ENCODE results near the gene CD19. TPM values are rescaled to one million over a fixed set of nuclear protein-coding genes. Genes with fewer than 3 reads are reported as not detected.
A peak's percentile ranks its signal among the peaks of the same experiment; 100 is the strongest.
"Not testable (repeated sequence)": the region's sequence is repeated elsewhere in the genome, so short reads cannot be mapped to it uniquely, and the experiment has no call there.

The CD19 gene
- total RNA-seq, 4 donors from 2014 or later: 6.3 to 85.8 TPM; not detected in 2

DNA sequence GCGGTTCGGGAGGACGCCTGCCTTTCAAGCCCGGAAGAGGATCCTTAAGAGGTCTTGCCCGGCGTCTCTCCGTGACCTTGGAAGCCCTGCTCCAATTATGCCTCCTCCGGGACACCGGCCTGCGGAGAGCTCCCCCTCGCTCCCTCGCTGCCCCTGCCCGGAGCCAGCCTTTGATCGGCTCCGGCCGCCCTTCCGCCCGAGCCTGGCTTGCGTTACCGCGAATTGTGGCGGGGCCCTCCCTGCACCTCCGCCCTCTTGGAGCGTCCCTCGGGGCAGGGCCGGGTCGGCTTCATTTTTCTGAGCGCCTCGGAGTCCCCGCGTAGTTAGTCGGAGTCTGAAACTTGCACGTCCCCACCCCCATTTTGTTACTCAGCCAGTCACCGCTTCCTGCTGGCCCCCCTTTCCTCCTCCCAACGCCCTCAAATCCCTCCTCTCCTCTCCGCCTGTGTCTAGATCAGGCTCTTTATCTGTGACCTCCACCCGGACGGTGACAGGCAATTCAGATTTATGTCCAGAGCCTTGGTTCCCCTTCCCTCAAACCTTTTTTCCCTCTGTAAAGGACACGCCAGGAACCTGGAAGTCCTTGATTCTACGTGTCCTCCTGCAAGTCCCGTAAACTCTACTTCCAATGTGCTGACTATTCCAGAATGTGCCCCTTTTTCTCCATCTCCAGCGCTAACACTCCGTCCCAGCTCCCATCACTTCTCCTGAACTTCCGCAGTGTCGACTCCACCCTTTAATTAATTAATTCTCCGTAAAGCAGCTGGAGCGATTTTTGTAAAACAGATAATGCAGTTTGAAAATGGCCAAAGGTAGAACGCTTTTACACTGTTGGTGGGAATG lies 6.2 kb upstream of the CD19 start:
- peak in 2 of 3 donors; percentile 71 to 86 for DNase-seq
- Histone ChIP-seq H3K4me3 (peak overlapping the region; percentile 80 to 94 (median 83)), H3K27ac (peak overlapping the region; percentile 97 to 99 (median 98)), H3K27me3 (no peaks in the 10 kb centered on the region), H3K36me3 (peaks cover 0 to 6% (median 0%) of the 10 kb centered on the region in 3 donors), H3K4me1 (peaks cover 0 to 7% (median 5%) of the 10 kb centered on the region in 4 donors), H3K9me3 (no peaks in the 10 kb centered on the region)
- TF ChIP-seq POLR2A (IDR thresholded peaks at IDR 0.05): peak in 1 of 2 donors; percentile 48
- TF ChIP-seq, protein P1, sequence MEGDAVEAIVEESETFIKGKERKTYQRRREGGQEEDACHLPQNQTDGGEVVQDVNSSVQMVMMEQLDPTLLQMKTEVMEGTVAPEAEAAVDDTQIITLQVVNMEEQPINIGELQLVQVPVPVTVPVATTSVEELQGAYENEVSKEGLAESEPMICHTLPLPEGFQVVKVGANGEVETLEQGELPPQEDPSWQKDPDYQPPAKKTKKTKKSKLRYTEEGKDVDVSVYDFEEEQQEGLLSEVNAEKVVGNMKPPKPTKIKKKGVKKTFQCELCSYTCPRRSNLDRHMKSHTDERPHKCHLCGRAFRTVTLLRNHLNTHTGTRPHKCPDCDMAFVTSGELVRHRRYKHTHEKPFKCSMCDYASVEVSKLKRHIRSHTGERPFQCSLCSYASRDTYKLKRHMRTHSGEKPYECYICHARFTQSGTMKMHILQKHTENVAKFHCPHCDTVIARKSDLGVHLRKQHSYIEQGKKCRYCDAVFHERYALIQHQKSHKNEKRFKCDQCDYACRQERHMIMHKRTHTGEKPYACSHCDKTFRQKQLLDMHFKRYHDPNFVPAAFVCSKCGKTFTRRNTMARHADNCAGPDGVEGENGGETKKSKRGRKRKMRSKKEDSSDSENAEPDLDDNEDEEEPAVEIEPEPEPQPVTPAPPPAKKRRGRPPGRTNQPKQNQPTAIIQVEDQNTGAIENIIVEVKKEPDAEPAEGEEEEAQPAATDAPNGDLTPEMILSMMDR (IDR thresholded peaks at IDR 0.05): peak in 1 of 6 experiments; percentile 26

DNA sequence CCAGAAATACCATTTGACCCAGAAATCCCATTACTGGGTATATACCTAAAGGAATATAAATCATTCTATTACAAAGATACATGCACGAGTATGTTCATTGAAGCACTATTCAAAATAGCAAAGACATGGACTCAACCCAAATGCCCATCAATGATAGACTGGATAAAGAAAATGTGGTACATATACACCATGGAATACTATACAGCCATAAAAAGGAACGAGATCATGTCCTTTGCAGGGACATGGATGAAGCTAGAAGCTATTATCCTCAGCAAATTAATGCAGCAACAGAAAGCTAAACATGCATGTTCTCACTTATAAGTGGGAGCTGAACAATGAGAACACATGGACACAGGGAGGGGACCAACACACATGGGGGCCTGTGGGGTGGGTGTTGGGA lies 5.5 kb upstream of the CD19 start:
- H3K9me3 ChIP-seq, DNase-seq, H3K36me3 ChIP-seq, H3K27me3 ChIP-seq: not testable (repeated sequence)
- peak overlapping the region; percentile 97 to 99 (median 98) for H3K27ac ChIP-seq
- peak overlapping the region in 2 of 4 donors; percentile 80 to 85 for H3K4me3 ChIP-seq
- H3K4me1 ChIP-seq: peaks cover 0 to 12% (median 5%) of the 10 kb centered on the region in 4 donors

DNA sequence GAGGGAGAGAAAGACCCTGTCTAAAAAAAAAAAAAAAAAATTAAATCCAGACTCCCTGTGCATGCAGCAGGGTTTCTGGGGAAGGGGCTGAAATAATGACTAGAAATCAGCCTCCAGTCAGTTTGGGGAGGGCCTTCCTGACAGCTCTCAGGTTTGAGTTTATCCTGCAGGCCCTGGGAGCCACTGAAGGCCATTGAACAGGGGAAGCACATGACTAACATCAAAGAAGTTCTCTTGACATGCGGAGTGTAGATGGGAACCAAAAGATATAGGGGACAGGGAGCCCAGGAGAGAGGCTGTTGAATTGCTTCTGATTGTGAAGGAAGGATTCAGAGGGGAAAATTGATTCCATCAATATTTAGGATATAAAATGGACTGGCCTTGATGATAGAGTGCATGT lies 4.0 kb upstream of the CD19 start:
- no peaks in the 10 kb centered on the region for H3K27me3 ChIP-seq
- TF ChIP-seq, protein P1 (IDR thresholded peaks at IDR 0.05): no peak
- TF ChIP-seq POLR2A (IDR thresholded peaks at IDR 0.05): no peak

GRCh38 chr16:28930203-28930602 lies 1.6 kb upstream of the CD19 start:
- DNase-seq: no peak
- no peak for TF ChIP-seq POLR2A (IDR thresholded peaks at IDR 0.05)
- TF ChIP-seq, protein P1 (IDR thresholded peaks at IDR 0.05): no peak
- no peaks in the 10 kb centered on the region for H3K36me3 ChIP-seq
- H3K4me1 ChIP-seq: peaks cover 0 to 8% (median 2%) of the 10 kb centered on the region in 4 donors
- peak overlapping the region in 2 of 4 donors; percentile 39 to 82 for H3K27ac ChIP-seq
- no peaks in the 10 kb centered on the region for H3K9me3 ChIP-seq
- H3K4me3 ChIP-seq: no peak overlapping the region
- H3K27me3 ChIP-seq: no peaks in the 10 kb centered on the region

More for the DNA sequence above, 4.0 kb upstream of the CD19 start:
- no peak overlapping the region for H3K4me3 ChIP-seq
- no peak for DNase-seq
- no peak overlapping the region for H3K27ac ChIP-seq
- no peaks in the 10 kb centered on the region for H3K36me3 ChIP-seq
- H3K9me3 ChIP-seq: no peaks in the 10 kb centered on the region
- peaks cover 0 to 12% (median 5%) of the 10 kb centered on the region in 4 donors for H3K4me1 ChIP-seq

GRCh38 chr16:28930652-28931051 lies 1.1 kb upstream of the CD19 start:
- Histone ChIP-seq H3K4me1 (peaks cover 0 to 8% (median 2%) of the 10 kb centered on the region in 4 donors), H3K9me3 (no peaks in the 10 kb centered on the region), H3K4me3 (no peak overlapping the region), H3K27ac (peak overlapping the region in 2 of 4 donors; percentile 39 to 82), H3K36me3 (no peaks in the 10 kb centered on the region), H3K27me3 (no peaks in the 10 kb centered on the region)
- DNase-seq: peak in 2 of 3 donors; percentile 83 to 84
- no peak for TF ChIP-seq POLR2A (IDR thresholded peaks at IDR 0.05)
- TF ChIP-seq, protein P1 (IDR thresholded peaks at IDR 0.05): no peak
